Measurements from ENCODE around the gene WASF2.
"Not testable (repeated sequence)": the region's sequence is repeated elsewhere in the genome, so short reads cannot be mapped to it uniquely, and the experiment has no call there.

Gene WASF2

DNA sequence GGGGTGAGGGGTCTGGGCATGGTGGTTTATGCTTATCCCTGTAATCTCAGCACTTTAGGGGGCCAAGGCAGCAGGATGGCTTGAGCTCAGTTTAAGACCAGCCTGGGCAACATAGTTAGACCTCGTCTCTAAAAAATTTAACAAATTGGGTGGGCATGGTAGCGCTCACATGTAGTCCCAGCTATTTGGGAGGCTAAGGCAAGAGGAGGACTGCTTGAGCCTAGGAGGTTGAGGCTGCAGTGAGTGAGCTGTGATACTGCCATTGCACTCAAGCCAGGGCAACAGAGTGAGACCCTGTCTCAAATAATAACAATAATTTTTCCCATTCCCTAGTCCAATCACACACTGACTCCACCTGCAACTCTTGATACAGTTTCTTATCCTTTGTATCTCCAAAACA lies 6.3 kb downstream of the WASF2 start:
- Histone ChIP-seq H3K27me3 (ENCODE audit: control insufficient read depth, insufficient read depth, low read length) (no peaks in the 10 kb centered on the region), H3K9me3 (ENCODE audit: control insufficient read depth, low read length) (no peaks in the 10 kb centered on the region), H3K9ac (ENCODE audit: low read length) (no peak overlapping the region), H3K4me1 (ENCODE audit: control insufficient read depth, insufficient read depth, low read length) (peaks cover 11% of the 10 kb centered on the region), H3K36me3 (ENCODE audit: control insufficient read depth, insufficient read depth, low read length) (no peaks in the 10 kb centered on the region), H3K4me3 (ENCODE audit: low read length) (no peak overlapping the region)

DNA sequence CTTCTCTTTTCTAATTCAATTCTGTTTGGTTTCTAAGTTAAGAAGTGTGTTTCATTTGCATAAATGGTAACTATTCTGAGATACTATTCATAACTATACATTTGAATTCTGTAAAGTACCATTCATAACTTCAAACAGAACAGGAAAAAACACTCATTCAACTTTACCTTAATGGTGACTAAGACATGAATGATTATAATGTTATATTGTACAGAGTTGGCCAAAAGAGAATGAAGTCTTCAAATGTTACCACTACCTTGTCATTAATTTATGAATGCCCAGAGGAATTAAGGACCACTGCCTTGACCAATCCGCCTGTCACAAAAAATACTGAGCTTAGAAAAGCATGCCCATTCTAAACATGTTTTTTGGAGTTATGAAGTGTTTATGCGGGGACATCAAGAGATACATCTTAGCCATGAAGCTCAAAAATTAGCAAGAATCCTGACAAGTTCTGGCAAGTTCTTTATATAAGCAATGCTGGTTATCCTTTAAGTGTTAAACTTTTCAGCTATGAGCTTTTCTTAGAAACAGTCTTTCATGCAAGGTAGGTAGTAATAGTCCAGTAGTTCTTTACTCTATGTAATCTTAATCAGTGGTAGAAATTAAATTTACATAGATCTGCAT lies 7.9 kb downstream of the WASF2 start:
- Histone ChIP-seq H3K9me3 (ENCODE audit: control insufficient read depth, low read length) (no peaks in the 10 kb centered on the region), H3K4me3 (ENCODE audit: low read length) (no peak overlapping the region), H3K36me3 (ENCODE audit: control insufficient read depth, insufficient read depth, low read length) (no peaks in the 10 kb centered on the region), H3K9ac (ENCODE audit: low read length) (no peak overlapping the region), H3K4me1 (ENCODE audit: control insufficient read depth, insufficient read depth, low read length) (peaks cover 3% of the 10 kb centered on the region), H3K27me3 (ENCODE audit: control insufficient read depth, insufficient read depth, low read length) (no peaks in the 10 kb centered on the region)

DNA sequence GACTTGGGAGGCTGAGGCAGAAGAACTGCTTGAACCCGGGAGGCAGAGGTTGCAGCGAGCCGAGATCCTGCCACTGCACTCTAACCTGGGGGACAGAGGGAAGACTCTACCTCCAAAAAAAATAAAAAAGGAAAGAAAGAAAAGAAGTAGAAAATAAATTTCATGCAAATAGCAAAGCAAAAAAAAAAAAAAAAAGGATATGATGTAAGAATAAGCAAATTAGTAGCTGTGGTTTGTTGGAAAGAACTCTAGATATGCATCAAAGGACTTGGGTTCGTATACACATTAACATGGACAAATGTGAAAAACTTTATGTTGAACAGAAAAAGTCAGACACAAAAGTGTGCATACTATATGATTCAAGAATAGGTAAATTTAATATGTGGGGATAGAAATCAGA lies 11.9 kb downstream of the WASF2 start:
- H3K4me1 ChIP-seq (ENCODE audit: control insufficient read depth, insufficient read depth, low read length) = peaks cover 14% of the 10 kb centered on the region
- H3K36me3 ChIP-seq (ENCODE audit: control insufficient read depth, insufficient read depth, low read length) = no peaks in the 10 kb centered on the region

DNA sequence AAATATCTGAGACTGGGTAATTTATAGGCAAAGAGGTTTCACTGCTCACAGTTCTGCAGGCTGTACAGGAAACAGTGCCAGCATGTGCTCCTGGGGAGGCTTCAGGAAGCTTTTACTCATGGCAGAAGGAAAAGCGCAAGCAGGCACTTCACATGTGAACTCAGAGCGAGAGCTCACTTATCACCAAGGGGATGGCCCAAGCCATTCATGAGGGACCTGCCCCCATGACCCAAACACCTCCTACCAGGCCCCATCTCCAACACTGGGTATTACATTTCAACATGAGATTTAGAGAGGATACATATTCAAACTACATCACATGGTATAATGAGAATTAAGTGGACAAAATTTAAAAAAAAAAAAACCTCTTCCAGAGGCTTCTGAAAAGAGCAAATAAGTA lies 13.7 kb downstream of the WASF2 start:
- no peaks in the 10 kb centered on the region for H3K27me3 ChIP-seq (ENCODE audit: control insufficient read depth, insufficient read depth, low read length)
- H3K9ac ChIP-seq (ENCODE audit: low read length) = no peak overlapping the region
- H3K4me3 ChIP-seq (ENCODE audit: low read length) = no peak overlapping the region
- peaks cover 20% of the 10 kb centered on the region for H3K4me1 ChIP-seq (ENCODE audit: control insufficient read depth, insufficient read depth, low read length)
- H3K36me3 ChIP-seq (ENCODE audit: control insufficient read depth, insufficient read depth, low read length) = no peaks in the 10 kb centered on the region
- H3K9me3 ChIP-seq (ENCODE audit: control insufficient read depth, low read length) = no peaks in the 10 kb centered on the region

More for the DNA sequence above, 11.9 kb downstream of the WASF2 start:
- Histone ChIP-seq H3K27me3 (ENCODE audit: control insufficient read depth, insufficient read depth, low read length) (no peaks in the 10 kb centered on the region), H3K4me3 (ENCODE audit: low read length) (no peak overlapping the region), H3K9me3 (ENCODE audit: control insufficient read depth, low read length) (no peaks in the 10 kb centered on the region), H3K9ac (ENCODE audit: low read length) (no peak overlapping the region)

DNA sequence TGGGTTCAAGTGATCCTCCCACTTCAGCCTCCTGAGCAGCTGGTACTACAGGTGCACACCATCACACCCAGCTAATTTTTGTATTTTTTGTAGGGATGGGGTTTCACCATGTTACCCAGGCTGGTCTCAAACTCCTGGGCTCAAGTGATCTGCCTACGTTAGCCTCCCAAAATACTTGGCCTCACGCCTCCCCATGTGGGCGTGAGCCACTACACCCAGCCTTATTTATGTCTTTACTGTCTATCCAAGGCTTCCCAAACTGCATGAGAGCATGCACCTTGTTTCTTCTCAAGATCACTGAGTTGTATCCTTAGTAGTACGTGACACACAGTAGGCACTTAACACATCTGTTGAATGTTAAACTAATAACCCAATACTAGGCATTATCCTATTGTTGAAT lies 14.2 kb downstream of the WASF2 start:
- Histone ChIP-seq H3K27me3 (ENCODE audit: control insufficient read depth, insufficient read depth, low read length) (no peaks in the 10 kb centered on the region), H3K9ac (ENCODE audit: low read length) (no peak overlapping the region), H3K9me3 (ENCODE audit: control insufficient read depth, low read length) (no peaks in the 10 kb centered on the region), H3K4me3 (ENCODE audit: low read length) (no peak overlapping the region), H3K36me3 (ENCODE audit: control insufficient read depth, insufficient read depth, low read length) (no peaks in the 10 kb centered on the region), H3K4me1 (ENCODE audit: control insufficient read depth, insufficient read depth, low read length) (peaks cover 20% of the 10 kb centered on the region)

DNA sequence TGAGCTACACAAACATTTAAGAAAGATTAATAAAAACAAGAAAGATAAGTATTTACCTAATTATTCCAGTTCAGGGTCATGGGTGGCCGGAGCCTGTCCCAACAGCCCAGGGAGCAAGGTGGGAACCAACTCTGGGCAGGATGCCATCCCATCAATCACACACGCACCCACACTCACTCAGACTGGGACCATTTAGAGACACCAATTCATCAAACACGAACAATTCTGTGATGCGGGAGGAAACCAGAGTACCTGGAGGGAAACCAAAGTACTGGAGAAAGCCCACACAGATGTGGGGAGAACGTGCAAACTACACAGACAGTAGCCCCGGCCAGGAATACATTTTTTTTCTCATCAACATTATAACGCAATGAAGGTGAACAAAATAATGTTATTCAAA lies 16.2 kb downstream of the WASF2 start:
- H3K27me3 ChIP-seq (ENCODE audit: control insufficient read depth, insufficient read depth, low read length) = no peaks in the 10 kb centered on the region
- H3K4me3 ChIP-seq (ENCODE audit: low read length) = no peak overlapping the region
- no peaks in the 10 kb centered on the region for H3K9me3 ChIP-seq (ENCODE audit: control insufficient read depth, low read length)
- no peak overlapping the region for H3K9ac ChIP-seq (ENCODE audit: low read length)
- no peaks in the 10 kb centered on the region for H3K36me3 ChIP-seq (ENCODE audit: control insufficient read depth, insufficient read depth, low read length)
- peaks cover 24% of the 10 kb centered on the region for H3K4me1 ChIP-seq (ENCODE audit: control insufficient read depth, insufficient read depth, low read length)

DNA sequence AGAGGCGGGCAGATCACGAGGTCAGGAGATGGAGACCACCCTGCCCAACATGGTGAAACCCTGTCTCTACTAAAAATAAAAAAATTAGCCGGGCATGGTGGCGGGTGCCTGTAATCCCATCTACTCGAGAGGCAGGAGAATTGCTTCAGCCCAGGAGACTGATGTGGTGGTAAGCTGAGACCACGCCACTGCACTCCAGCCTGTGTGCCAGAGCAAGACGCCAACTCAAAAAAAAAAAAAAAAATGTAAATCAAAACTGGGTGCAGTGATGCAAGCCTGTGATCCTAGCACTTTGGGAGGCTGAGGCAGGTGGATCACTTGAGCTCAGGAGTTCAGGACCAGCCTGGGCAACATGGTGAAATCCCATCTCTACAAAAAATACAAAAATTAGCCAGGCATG lies 17.9 kb downstream of the WASF2 start:
- not testable (repeated sequence) for H3K4me3 ChIP-seq (ENCODE audit: low read length); H3K9me3 ChIP-seq (ENCODE audit: control insufficient read depth, low read length); H3K9ac ChIP-seq (ENCODE audit: low read length); H3K36me3 ChIP-seq (ENCODE audit: control insufficient read depth, insufficient read depth, low read length); H3K27me3 ChIP-seq (ENCODE audit: control insufficient read depth, insufficient read depth, low read length)
- H3K4me1 ChIP-seq (ENCODE audit: control insufficient read depth, insufficient read depth, low read length) = peaks cover 24% of the 10 kb centered on the region

DNA sequence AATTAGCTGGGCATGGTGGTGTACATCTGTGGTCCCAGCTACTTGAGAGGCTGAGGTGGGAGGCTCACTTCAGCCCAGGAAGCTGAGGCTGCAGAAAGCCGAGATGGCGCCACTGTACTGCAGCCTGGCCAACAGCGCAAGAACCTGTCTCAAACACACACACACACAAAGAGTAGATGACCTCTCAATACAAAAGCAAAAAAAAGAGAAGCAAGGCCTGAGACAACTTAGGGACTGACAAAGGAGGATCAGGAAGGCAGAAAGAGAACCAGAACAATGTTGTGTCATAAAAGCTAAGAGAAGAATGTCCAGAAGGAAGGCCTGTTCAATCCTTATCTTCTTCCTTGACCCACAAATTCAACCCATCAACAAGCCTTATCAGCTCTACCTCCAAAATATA lies 18.5 kb downstream of the WASF2 start:
- H3K4me3 ChIP-seq (ENCODE audit: low read length) = no peak overlapping the region
- peaks cover 24% of the 10 kb centered on the region for H3K4me1 ChIP-seq (ENCODE audit: control insufficient read depth, insufficient read depth, low read length)
- no peak overlapping the region for H3K9ac ChIP-seq (ENCODE audit: low read length)
- no peaks in the 10 kb centered on the region for H3K36me3 ChIP-seq (ENCODE audit: control insufficient read depth, insufficient read depth, low read length)
- no peaks in the 10 kb centered on the region for H3K27me3 ChIP-seq (ENCODE audit: control insufficient read depth, insufficient read depth, low read length)
- no peaks in the 10 kb centered on the region for H3K9me3 ChIP-seq (ENCODE audit: control insufficient read depth, low read length)

DNA sequence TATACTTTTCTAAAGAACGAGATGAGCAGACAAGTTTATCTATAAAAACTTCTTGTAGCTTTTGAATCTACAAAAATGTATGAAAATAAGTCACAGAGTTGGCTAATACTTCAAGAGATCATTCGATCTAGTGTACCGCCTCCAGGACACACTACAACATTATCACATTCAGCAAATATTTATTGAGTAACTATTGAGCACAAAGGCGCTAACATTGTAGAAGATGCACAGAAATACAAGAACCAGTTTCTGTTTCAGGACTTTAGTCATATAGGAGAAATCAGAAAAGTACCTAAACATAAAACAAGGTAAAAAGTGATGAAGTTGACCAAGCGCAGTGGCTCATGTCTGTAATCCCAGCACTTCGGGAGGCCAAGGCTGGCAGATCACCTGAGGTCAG lies 20.6 kb downstream of the WASF2 start:
- Histone ChIP-seq H3K36me3 (ENCODE audit: control insufficient read depth, insufficient read depth, low read length) (no peaks in the 10 kb centered on the region), H3K9me3 (ENCODE audit: control insufficient read depth, low read length) (no peaks in the 10 kb centered on the region), H3K4me1 (ENCODE audit: control insufficient read depth, insufficient read depth, low read length) (peaks cover 21% of the 10 kb centered on the region), H3K9ac (ENCODE audit: low read length) (no peak overlapping the region), H3K27me3 (ENCODE audit: control insufficient read depth, insufficient read depth, low read length) (no peaks in the 10 kb centered on the region), H3K4me3 (ENCODE audit: low read length) (no peak overlapping the region)

DNA sequence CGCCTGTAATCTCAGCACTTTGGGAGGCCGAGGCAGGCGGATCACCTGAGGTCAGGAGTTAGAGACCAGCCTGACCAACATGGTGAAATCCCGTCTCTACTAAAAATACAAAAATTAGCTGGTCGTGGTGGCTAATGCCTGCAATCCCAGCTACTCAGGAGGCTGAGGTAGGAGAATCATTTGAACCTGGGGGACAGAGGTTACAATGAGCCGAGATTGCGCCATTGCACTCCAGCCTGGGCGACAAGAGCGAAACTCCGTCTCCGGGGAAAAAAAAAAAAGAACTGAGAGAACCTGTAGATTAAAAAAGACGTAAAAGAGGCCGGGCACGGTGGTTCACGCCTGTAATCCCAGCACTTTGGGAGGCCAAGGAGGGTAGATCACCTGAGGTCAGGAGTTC lies 21.6 kb downstream of the WASF2 start:
- peaks cover 15% of the 10 kb centered on the region for H3K4me1 ChIP-seq (ENCODE audit: control insufficient read depth, insufficient read depth, low read length)
- not testable (repeated sequence) for H3K9ac ChIP-seq (ENCODE audit: low read length)

DNA sequence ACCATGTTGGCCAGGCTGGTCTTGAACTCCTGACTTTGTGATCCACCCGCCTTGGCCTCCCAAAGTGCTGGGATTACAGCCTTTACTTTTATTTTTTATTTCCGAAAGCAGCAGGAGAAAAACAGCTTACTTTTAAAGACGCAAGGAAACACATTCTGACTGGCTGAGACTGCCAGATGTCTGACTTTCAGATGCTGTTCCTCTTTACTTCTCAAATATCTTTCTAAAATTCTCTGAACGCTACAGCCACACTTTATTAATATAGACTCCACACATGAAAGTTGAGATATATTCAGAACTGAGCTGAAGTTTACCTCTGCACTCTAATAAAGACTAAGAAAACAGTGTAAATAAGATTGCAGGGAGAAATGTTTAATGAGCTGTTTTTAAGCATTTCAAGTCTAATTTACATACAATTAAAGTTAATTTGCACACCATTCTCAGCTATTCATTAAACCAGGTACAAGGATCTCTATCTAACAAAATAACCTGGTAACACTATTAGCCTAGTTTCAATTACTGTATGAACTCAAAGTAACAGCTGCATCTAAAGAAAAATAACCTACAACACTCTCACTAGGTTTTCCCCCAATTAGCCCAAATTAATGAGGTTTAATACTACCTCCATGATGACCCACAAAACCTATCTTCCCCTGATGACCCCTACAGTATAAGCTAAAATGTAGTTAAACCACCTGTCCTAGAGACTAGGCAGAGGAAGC lies 24.9 kb downstream of the WASF2 start:
- Histone ChIP-seq H3K4me3 (ENCODE audit: low read length) (no peak overlapping the region), H3K9ac (ENCODE audit: low read length) (no peak overlapping the region), H3K36me3 (ENCODE audit: control insufficient read depth, insufficient read depth, low read length) (no peaks in the 10 kb centered on the region), H3K4me1 (ENCODE audit: control insufficient read depth, insufficient read depth, low read length) (peaks cover 9% of the 10 kb centered on the region), H3K27me3 (ENCODE audit: control insufficient read depth, insufficient read depth, low read length) (no peaks in the 10 kb centered on the region), H3K9me3 (ENCODE audit: control insufficient read depth, low read length) (no peaks in the 10 kb centered on the region)

More for the DNA sequence above, 21.6 kb downstream of the WASF2 start:
- not testable (repeated sequence) for H3K9me3 ChIP-seq (ENCODE audit: control insufficient read depth, low read length); H3K36me3 ChIP-seq (ENCODE audit: control insufficient read depth, insufficient read depth, low read length); H3K27me3 ChIP-seq (ENCODE audit: control insufficient read depth, insufficient read depth, low read length); H3K4me3 ChIP-seq (ENCODE audit: low read length)

DNA sequence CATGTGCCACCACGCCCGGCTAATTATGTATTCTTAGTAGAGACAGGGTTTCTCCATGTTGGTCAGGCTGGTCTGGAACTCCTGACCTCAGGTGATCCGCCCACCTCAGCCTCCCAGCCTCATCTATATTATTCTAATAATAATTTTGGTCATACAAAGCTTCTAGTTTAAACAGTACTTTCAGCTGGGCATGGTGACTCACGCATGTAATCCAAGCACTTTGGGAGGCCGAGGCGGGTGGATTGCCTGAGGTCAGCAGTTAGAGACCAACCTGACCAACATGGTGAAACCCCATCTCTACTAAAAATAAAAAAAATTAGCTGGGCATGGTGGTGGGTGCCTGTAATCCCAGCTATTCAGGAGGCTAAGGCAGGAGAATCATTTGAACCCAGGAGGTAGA lies 26.1 kb downstream of the WASF2 start:
- not testable (repeated sequence) for H3K36me3 ChIP-seq (ENCODE audit: control insufficient read depth, insufficient read depth, low read length); H3K4me1 ChIP-seq (ENCODE audit: control insufficient read depth, insufficient read depth, low read length); H3K9me3 ChIP-seq (ENCODE audit: control insufficient read depth, low read length); H3K4me3 ChIP-seq (ENCODE audit: low read length); H3K9ac ChIP-seq (ENCODE audit: low read length); H3K27me3 ChIP-seq (ENCODE audit: control insufficient read depth, insufficient read depth, low read length)

DNA sequence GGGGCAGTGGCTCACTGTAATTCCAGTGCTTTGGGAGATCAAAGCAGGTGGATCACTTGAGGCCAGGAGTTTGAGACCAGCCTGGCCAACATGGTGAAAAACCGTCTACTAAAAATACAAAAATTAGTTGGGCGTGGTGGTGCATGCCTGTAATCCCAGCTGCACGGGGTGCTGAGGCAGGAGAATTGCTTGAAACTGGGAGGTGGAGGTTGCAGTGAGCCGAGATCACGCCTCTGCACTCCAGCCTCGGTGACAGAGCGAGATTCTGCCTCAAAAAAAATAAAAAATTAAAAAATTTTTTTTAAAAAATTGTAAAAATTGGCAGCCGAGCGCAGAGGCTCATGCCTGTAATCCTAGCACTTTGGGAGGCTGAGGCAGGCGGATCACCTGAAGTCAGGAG lies 31.4 kb downstream of the WASF2 start:
- not testable (repeated sequence) for H3K4me1 ChIP-seq (ENCODE audit: control insufficient read depth, insufficient read depth, low read length)

More for the DNA sequence above, 31.4 kb downstream of the WASF2 start:
- not testable (repeated sequence) for H3K36me3 ChIP-seq (ENCODE audit: control insufficient read depth, insufficient read depth, low read length); H3K9ac ChIP-seq (ENCODE audit: low read length); H3K4me3 ChIP-seq (ENCODE audit: low read length); H3K27me3 ChIP-seq (ENCODE audit: control insufficient read depth, insufficient read depth, low read length); H3K9me3 ChIP-seq (ENCODE audit: control insufficient read depth, low read length)
